Motor neuron (in vitro differentiated cells): ENCODE measurements around the gene TNFRSF17. TPM values are rescaled to one million over a fixed set of nuclear protein-coding genes. Genes with fewer than 3 reads are reported as not detected.
"Not testable (repeated sequence)": the region's sequence is repeated elsewhere in the genome, so short reads cannot be mapped to it uniquely, and the experiment has no call there.

ENCODE experiments used
- ATAC-seq, 8 experiments: fragments of 200-7000 bp; cut with Tn5 transposase; replicated peaks in 6 of 8; 2 replicates each; pipeline ENCODE4 v1.8.0; 2021; ENCODE audit warnings: mild to moderate bottlenecking in 8 of 8, moderate library complexity in 8 of 8
- H3K27ac ChIP-seq, 2 donors: fragments of 250-450 bp; sonication (Bioruptor Pico); 2 replicates each; pipeline ENCODE4 v1.9.0; 2021; ENCODE audit warnings: antibody characterized with exemption in 2 of 2, mild to moderate bottlenecking in 2 of 2, moderate library complexity in 1 of 2
- H3K4me1 ChIP-seq, 2 donors: fragments of 250-450 bp; sonication (Bioruptor Pico); replicated peaks in 1 of 2; 2 replicates each; pipeline ENCODE4 v1.6.1; 2021; ENCODE audit warnings: antibody characterized with exemption in 2 of 2, mild to moderate bottlenecking in 2 of 2, moderate library complexity in 1 of 2
- H3K4me3 ChIP-seq, 5 donors: fragments of 250-450 bp; sonication (Bioruptor Pico); 2 replicates each; pipeline ENCODE4 v1.9.0; 2021; ENCODE audit warnings: antibody characterized with exemption in 5 of 5, mild to moderate bottlenecking in 5 of 5, moderate library complexity in 4 of 5
- WGBS, 10 experiments: fragments of 450-650 bp; shearing (Covaris generic); methylation state at CpG; one replicate each; pipeline ENCODE4 v1.0.0; 2022; 5-methylcytosine and 5-hydroxymethylcytosine counted together
- in situ Hi-C, 9 experiments: fragments of 400-800 bp; cut with MboI; loops; one replicate each; pipeline ENCODE4 v1.15.0; 2021; ENCODE audit warnings: low sequenced_read_pairs in 9 of 9, low pct_unique_long_range_greater_than_20kb in 2 of 9; ENCODE audit not compliant: unreplicated experiment in 9 of 9
- total RNA-seq, 8 experiments: library from RNA; unstranded; fragments of 300-600 nt; gene quantifications; 2 replicates each; pipeline versions ENCODE4 v1.2.3 to v1.2.4, GENCODE V29; 2022

The TNFRSF17 gene
- under 1 TPM in 4 of 8 experiments, not detected in 4; 0.38 to 0.84 (median 0.45) TPM for total RNA-seq

- 14 to 89% (median 73%) methylated on average over 1 to 9 of the region's 9 CpGs for WGBS, 10 experiments
- no peak within 1 kb of the TSS for H3K27ac ChIP-seq
- in situ Hi-C loops = loop anchor here in 1 of 9 experiments (25.0 kb wide), 1 partner anchor 97 kb away; no protein-coding TSS in a partner anchor
- peaks cover 4 to 5% of the 10 kb centered on the region in 2 donors for H3K4me1 ChIP-seq
- ATAC-seq = peak in 2 of 8 experiments; percentile 52
- H3K4me3 ChIP-seq = no peak within 1 kb of the TSS
Measured at GRCh38 chr16:11964761-11965551, at the start of gene TNFRSF17. TNFRSF17 (plus strand) TSS chr16:11965210; CDS start chr16:11965325, 115 bp downstream.

- in situ Hi-C loops = no loop called here
- Histone ChIP-seq H3K27ac (peak within 1 kb of the TSS; percentile 67 to 73), H3K4me1 (peaks cover 17 to 24% of the 10 kb centered on the region in 2 donors), H3K4me3 (peak within 1 kb of the TSS; percentile 58 to 75 (median 70))
- WGBS, 10 experiments = 2 to 30% (median 25%) methylated on average over 1 to 18 of the region's 84 CpGs; no CpG with 5 or more reads in 2 of the 10 experiments
- ATAC-seq = peak; percentile 84 to 95 (median 93)
Measured at GRCh38 chr16:11915644-11916523, 49.1 kb upstream of the TNFRSF17 start, which contains the start of gene GSPT1. GSPT1 (minus strand) TSS chr16:11915956; CDS start chr16:11915720, 236 bp downstream.

DNA sequence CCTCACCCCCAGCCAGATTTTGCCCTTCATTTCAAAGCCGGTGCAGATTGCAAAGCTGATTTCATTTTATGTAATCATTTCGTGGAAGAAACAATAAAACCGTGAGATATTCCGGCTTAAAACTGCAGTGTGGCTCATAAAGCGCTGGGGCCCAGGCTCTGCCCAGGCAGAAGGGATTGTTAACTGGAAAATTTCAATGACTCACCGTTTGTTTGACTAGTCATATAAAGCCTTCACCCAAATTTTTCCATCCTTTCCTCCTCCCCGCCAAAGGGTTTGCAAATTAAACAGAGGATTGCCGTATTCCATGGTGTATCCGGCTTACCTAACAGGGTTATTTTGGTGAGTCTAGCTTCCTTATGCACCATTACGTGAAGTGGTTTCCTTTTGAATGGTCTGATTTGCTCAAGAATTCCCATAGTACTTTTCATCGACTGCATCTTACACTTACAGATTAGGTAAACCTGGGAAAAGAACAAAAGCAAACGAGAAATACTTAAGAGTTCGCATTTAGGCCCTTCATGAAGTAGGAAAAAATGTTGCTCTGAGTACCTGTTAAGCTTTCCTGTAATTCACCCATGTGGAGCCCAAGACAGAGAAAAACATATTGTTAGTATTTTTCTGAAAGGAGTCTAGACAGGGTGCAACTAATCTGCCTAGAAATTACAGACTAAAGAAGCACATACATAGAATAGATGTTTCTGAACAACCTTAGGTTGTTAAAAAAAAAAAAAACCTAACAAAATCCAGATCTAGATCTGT, 48.3 kb upstream of the TNFRSF17 start:
- WGBS, 10 experiments = 21 to 89% (median 76%) methylated on average over 3 to 13 of the region's 13 CpGs
- H3K4me3 ChIP-seq = peak overlapping the region; percentile 31 to 75 (median 39)
- in situ Hi-C loops = no loop called here
- peak overlapping the region; percentile 3 for H3K27ac ChIP-seq
- peak in 2 of 8 experiments; percentile 9 to 11 for ATAC-seq
- H3K4me1 ChIP-seq = peaks cover 17 to 24% of the 10 kb centered on the region in 2 donors

DNA sequence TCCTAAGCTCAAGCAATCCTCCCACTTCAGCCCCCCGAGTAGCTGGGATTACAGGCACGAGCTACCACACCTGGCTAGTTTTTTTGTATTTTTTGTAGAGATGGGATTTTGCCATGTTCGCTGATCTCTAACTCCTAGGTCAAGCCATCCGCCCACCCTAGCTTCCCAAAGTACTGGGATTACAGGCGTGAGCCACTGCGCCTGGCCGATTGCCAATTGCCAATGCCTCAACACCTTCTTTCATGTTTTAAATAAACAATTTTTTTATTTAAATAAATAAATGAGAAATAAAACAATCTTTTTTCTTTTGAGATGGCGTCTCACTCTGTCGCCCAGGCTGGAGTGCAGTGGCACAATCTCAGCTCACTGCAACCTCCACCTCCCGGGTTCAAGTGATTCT, 41.0 kb upstream of the TNFRSF17 start:
- H3K27ac ChIP-seq, H3K4me3 ChIP-seq, in situ Hi-C loops, ATAC-seq, H3K4me1 ChIP-seq: not testable (repeated sequence)
- 40 to 100% (median 93%) methylated on average over 1 to 10 of the region's 10 CpGs; no CpG with 5 or more reads in 1 of the 10 experiments for WGBS, 10 experiments

- in situ Hi-C loops, ATAC-seq, H3K4me3 ChIP-seq, H3K4me1 ChIP-seq, H3K27ac ChIP-seq: not testable (repeated sequence)
- WGBS, 10 experiments = 70 to 90% (median 85%) methylated on average over 4 to 9 of the region's 13 CpGs; no CpG with 5 or more reads in 3 of the 10 experiments
Measured at GRCh38 chr16:11927350-11927749, 37.7 kb upstream of the TNFRSF17 start.

DNA sequence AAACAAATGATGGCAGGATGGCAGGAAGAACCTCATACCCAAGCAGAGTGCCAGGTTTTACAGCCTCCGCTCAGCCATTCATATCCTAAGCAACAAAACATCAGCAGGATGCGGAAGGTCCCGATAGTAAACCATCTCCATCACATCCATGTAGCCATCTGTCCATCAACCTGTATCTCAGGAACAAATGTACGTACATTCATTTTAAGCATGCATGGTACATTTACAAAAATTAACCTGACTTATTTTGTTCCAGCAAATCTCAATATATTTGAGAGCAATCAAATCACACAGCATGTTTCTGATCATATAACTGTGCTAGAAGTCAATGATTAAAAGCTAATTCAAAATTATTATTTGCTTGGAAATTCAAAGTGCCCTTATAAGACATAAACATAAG, 23.1 kb upstream of the TNFRSF17 start, which contains the start of gene NPIPB2:
NPIPB2 (minus strand) TSS at position 101 of the 400 bp plus-strand sequence; CDS start at position 101, 0 bp downstream.
- H3K4me1 ChIP-seq, ATAC-seq, H3K27ac ChIP-seq, in situ Hi-C loops, H3K4me3 ChIP-seq: not testable (repeated sequence)
- no CpG with 5 or more reads among the region's 4 CpGs for WGBS, 10 experiments

- peak in 2 of 8 experiments; percentile 28 to 63 for ATAC-seq
- Histone ChIP-seq H3K27ac (no peak overlapping the region), H3K4me3 (no peak overlapping the region), H3K4me1 (peaks cover 0 to 6% of the 10 kb centered on the region in 2 donors)
- in situ Hi-C loops = no loop called here
- WGBS, 10 experiments = 35 to 94% (median 61%) methylated on average over 1 to 3 of the region's 3 CpGs; no CpG with 5 or more reads in 3 of the 10 experiments
Measured at GRCh38 chr16:11946433-11946832, 18.6 kb upstream of the TNFRSF17 start.

GRCh38 chr16:11948819-11949218, 16.2 kb upstream of the TNFRSF17 start:
- in situ Hi-C loops = no loop called here
- H3K27ac ChIP-seq = no peak overlapping the region

DNA sequence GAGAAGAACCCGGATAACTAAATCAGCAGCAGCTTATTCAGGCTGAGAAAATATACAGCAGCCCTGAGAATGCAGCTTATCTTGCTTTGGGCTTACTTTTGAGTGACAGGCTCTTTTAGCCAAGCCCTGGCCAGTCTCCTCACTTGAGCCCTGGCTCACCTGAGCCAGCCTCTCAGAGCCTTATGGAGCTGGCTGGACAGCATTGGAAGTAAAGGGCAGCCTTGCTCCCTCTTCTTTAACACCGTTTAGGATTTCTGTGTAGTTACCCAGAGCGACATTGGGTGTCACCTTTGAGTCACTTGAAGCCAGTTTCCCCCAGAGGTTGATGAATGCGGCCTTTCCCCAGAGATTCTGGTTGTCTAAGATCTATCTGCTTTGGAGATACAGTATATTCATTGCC, 15.5 kb upstream of the TNFRSF17 start:
- Histone ChIP-seq H3K27ac (no peak overlapping the region), H3K4me1 (peaks cover 0 to 6% of the 10 kb centered on the region in 2 donors), H3K4me3 (no peak overlapping the region)
- ATAC-seq = peak; percentile 66 to 94 (median 86)
- WGBS, 10 experiments = 0 to 20% (median 9%) methylated on average over 1 to 4 of the region's 4 CpGs; no CpG with 5 or more reads in 2 of the 10 experiments
- in situ Hi-C loops = no loop called here

More at GRCh38 chr16:11948819-11949218, 16.2 kb upstream of the TNFRSF17 start:
- 29 to 100% (median 73%) methylated on average over 1 to 2 of the region's 5 CpGs; no CpG with 5 or more reads in 3 of the 10 experiments for WGBS, 10 experiments
- Histone ChIP-seq H3K4me1 (peaks cover 0 to 6% of the 10 kb centered on the region in 2 donors), H3K4me3 (no peak overlapping the region)
- ATAC-seq = peak in 2 of 8 experiments; percentile 31 to 50

GRCh38 chr16:11950388-11950787, 14.6 kb upstream of the TNFRSF17 start:
- peak in 2 of 8 experiments; percentile 14 for ATAC-seq
- Histone ChIP-seq H3K4me1 (peaks cover 0 to 6% of the 10 kb centered on the region in 2 donors), H3K27ac (no peak overlapping the region), H3K4me3 (no peak overlapping the region)
- in situ Hi-C loops = loop anchor here in 1 of 9 experiments (25.0 kb wide), 1 partner anchor 112 kb away; no protein-coding TSS in a partner anchor
- WGBS, 10 experiments = 0 to 100% (median 89%) methylated on average over 1 to 4 of the region's 5 CpGs; no CpG with 5 or more reads in 1 of the 10 experiments

- in situ Hi-C loops = loop anchor here in 1 of 9 experiments (25.0 kb wide), 1 partner anchor 109 kb away; no protein-coding TSS in a partner anchor
Measured at GRCh38 chr16:11953576-11953975, 11.4 kb upstream of the TNFRSF17 start.

More at GRCh38 chr16:11953576-11953975, 11.4 kb upstream of the TNFRSF17 start:
- not testable (repeated sequence) for H3K4me3 ChIP-seq, H3K27ac ChIP-seq, H3K4me1 ChIP-seq, ATAC-seq
- WGBS, 10 experiments = 28 to 100% (median 88%) methylated on average over 1 to 8 of the region's 8 CpGs
